NOMO-1 (cell line): ENCODE data around the gene LRP1B.
A peak's percentile ranks its signal among the peaks of the same experiment; 100 is the strongest.
"Not testable (repeated sequence)": the region's sequence is repeated elsewhere in the genome, so short reads cannot be mapped to it uniquely, and the experiment has no call there.

Experiments used
- DNase-seq, 2 experiments: peaks; one replicate each; lab custom pipeline; 2025; ENCODE audit not compliant: unreplicated experiment in 2 of 2; lab: John Stamatoyannopoulos, UW

The LRP1B gene

DNA sequence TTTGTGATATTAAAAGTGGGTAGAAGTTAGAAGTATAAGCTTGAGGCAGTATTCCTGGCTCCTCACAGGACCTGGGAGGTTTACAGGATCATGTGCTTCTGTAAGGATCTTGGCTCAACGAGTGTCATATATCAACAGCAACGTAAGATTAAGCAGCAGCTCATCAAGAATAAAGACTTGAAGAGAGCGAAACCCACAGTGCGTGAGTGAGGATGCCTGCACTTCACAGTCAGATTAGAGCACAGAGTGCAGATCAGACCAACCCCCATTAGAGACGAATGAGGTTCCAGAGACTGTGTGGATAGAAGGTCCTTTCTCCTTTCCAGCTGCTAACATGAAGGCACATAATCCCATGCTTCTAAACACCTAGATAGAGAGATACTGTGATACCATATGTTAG is 1693.9 kb downstream of the LRP1B start:
- DNase-seq, result no peak

DNA sequence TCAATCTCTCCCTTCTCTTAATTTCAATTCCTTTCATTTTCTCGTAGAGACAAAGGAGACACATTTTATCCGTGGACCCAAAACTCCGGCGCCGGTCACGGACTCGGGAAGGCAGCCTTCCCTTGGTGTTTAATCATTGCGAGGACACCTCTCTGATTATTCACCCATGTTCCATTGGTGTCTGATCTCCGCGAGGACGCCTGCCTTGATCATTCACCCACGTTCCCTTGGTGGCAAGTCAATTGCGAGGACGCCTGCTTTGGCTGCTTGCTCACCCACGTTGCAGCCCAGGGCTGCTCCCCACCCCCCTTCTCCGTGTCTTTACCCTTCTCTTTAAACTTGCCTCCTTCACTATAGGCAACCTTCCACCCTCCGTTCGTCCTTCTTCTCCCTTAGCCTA is 1703.8 kb downstream of the LRP1B start:
- DNase-seq, result not testable (repeated sequence)

DNA sequence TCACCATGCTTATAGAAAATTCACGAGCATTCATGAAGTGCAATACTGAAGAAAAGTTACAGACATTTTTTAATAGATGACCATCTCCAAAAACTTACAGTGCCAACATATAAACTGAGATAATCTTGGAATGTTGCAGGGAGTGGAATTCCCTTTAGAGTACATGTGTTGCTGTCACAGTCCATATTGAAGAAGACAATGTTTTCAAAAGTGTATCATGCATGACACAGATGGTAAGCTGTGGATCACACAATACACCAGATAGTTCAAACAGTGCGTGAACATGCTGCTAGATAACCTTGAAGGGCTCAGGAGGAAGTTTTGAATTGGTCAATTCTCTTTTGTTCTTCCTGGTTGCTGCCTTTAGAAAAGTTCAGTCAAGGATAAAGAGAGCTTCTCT is 1706.3 kb downstream of the LRP1B start:
- DNase-seq, result no peak

DNA sequence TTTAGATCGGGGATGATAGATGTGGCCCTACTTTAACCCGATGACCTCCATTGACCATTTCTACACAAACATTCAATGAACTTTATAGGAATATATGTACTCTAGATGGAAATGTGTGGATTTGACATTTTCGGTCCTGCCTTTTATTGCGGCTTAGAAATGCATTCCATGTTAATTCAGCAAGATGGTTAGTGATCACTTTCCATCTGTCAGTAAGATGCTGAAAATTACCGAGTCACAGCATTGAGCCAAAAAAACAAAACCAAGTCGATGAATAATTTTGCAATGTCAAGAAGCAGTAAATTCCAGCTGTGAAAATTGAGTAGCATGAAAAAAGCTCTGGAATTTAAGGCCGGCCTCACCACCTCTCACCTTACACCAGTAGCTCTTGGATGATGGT is 1708.1 kb downstream of the LRP1B start:
- no peak for DNase-seq

DNA sequence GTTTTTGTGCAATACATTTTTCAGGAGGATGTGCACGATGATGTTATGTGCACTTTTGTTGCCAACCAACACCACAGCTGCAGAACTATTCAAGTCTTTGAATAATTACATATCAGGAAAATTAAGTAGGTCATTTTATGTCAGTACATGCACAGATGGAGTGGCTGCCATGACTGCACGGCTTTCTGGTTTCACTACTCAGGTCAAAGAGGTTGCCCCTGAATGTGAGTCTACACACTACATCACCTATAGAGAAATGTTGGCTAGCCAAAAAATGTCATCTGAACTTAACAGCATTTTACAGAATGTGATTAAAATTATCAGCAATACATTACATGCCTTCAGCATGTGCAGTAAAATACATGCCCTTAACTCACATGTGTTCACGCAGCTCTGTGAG is 1713.3 kb downstream of the LRP1B start:
- no peak for DNase-seq

DNA sequence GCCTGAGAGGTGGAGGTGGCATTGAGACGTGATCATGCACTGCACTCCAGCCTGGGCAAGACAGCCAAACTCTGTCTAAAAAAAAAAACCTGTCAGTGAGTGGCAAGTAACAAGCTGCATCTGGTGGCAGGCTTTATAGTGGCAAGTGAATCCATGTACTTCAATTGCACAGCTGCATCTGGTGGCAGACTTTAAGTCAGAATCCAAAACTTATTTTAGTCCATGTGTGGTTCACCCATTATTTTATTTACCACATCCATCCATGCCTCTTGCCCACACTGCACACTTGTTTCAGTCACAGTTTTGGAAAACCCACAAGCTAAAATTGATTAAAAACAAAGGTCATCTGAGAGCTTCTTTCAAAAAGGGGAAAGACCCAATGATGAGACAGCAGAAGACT is 1714.2 kb downstream of the LRP1B start:
- DNase-seq, result no peak

DNA sequence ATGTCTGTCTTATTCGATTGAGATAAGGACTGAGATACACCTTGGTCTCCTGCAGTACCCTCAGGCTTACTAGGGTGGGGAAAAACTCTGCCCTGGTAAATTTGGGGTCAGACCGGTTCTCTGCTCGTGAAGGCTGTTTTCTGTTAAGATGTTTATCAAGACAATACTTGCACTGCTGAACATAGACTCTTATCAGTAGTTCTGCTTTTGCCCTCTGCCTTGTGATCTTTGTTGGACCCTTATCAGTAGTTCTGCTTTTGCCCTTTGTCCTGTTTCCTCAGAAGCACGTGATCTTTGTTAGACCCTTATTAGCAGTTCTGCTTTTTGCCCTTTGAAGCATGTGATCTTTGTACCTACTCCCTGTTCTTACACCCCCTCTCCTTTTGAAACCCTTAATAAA is 1715.8 kb downstream of the LRP1B start:
- not testable (repeated sequence) for DNase-seq

DNA sequence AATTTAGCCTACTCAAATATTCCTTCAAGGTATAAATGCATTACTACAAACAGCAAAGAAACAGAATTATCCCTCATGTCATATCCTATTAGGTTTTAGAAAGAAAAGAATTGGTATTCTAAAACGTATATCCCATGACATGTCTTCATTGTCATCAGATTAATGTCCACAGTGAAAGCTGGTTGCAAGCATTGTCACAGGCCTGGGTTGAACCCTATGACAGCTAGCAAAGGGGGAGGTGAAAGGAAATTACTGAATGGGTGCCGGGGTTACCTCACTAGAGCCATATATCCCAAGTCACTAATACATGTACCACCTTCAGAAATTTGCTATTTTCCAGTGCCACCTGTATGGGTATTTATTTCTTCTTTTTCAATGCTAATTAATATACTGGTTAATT is 1720.1 kb downstream of the LRP1B start:
- no peak for DNase-seq

DNA sequence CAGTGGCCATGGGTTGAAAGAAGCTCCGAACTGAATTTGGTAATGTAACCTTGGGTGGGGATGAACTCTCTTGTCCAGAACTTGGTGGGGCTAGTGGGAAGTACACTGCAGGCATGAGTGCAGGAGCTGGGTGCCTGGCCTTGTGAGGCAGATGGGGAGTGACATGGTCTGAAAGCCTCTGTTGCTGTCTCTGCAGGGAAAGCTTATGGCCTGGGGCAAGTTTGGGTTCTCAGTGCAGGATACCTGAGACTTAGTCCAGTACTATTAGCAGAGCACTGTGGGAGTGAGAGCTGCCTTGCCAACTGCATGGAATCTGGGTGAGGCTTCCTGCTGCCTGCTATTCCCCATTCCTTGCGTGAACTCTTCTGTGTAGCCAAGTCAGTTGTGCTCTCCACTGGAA is 1729.8 kb downstream of the LRP1B start:
- DNase-seq, result no peak

DNA sequence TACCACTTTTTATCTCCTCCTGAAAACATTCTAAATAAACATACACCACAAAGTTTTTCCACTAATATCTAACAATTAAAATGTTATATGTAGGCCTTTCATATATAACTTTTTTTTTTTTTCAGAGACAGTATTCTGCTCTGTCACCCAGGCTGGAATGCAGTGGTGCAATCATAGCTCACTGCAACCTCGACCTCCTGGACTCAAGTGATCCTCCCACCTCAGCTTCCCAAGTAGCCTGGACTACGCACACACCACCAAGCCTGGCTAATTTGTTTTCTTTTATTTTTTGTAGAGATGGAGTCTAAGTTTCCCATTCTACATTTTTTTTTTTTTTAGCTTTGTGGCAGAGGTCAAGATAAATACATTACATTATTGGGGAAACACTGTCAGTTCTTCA is 1738.0 kb downstream of the LRP1B start:
- DNase-seq, result no peak

DNA sequence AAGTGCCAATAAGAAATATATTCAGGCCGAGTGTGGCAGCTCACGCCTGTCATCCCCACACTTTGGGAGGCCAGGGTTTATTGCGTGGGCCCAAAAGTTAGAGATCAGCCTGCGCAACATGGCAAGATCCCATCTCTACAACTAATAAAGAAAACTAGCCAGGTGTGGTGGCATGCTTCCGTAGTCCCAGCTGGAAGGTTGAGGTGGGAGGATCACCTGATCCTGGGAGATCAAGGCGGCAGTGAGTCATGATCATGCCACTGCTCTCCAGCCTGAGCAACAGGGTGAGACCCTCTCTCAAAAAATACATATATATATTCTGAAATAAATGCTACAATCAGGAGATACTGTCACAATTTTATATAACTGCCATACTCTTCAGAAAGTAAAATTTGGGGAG is 1745.9 kb downstream of the LRP1B start:
- DNase-seq, result no peak

DNA sequence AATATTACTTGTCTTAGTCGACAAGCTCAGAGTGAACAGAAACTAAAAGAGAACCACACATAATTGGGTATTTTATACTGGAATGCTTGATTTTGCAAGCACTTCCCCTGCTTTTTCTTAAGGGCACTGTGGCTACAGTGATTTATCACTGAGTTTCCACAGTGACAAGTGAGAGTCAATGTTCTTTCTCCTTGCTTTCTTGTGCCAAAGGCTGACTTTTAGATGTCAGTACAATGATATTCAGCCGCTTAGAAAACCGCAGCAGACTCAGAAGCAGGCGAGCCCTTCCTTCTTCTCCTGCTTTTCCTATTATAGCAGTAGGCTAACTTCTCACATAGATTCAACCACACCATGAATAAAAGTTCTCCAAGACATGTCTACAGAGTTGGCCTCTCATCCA is 1747.0 kb downstream of the LRP1B start:
- DNase-seq, result peak; percentile 14 to 73

DNA sequence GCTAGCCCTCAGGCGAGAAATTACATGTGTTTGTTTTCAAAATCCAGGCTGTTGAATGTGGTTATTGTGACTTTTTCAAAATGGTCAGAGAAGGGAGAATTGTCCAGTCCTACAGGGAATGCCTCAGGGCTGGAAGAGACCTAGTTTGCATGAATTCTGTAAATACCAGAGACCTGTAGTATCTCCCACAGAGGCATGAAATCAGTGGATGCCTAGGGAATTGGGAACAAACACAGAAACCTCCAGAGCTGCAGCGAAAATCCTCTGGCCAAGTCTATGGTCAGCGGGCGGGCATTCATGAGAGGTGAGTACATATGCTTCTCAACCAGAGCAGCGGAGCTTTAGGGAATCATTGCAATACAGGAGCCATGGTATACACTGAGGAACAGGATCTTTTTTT is 1754.1 kb downstream of the LRP1B start:
- DNase-seq, result no peak

DNA sequence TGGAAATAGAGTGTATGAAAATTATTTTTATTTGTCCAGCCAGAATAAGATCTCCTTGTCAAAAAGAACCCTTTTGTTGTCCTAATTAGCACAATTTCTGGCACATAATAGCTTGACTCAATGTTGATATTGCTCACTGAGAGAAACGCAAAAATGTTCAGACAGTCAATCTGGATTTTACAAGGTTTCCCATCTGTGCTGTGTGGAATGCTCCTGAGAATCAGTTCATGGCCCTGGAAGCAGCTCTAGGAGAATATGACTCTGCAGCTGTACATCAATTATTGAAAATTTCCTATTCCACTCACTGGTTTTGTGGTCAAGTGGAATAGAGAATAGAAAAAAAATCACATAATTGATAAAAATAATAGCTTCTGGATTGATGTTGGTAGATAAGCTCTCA is 1767.7 kb downstream of the LRP1B start:
- no peak for DNase-seq

DNA sequence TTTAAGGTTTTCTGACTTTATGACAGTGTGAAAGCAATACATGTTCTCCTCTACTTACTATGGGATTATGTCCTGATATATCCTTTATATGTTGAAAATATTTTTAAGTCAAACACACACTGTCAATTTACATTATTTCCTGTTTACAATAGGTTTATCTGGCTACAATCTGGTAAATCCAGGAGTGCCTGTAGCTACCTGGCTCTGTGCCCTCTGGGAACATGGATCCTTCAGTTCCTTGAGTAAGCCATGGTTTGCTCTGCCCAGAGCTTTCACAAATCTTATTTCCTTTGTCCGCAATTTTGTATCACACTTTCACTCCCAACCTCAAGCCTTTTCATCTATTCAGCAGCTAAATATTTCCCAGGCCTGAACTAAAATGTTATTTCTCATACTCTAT is 1768.5 kb downstream of the LRP1B start:
- no peak for DNase-seq

DNA sequence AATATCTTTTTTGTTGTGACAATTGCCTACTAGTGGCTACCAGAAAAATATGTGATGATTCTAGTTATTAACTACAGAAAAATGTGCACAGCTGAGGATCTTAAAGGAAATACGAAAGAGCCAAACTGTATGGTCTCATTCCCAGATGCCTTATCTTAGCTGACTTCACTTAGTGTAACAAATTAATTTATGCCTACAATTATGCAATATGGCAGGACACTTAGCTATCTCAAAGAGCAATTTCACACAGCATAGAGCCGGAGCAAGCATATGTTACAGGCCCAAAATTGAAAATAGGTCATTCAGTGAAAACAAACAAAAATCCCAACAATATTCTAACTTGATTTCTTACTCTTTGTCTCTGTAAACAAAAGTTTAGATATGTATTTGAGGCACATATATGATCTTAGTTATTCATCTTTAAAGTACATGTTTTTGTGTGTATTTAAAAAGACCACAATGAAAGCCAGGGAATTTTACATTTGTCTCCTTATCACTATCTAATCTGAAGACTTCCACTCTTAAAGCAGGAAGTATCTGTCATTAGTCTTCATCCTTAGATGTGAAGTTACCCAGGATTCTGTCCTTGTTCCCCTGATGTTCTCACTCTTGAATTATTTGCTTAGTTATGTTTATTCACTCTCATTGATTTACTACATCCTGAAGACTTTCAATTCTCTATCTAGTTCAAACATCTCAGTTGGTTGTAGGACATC is 1771.6 kb downstream of the LRP1B start:
- DNase-seq, result no peak

DNA sequence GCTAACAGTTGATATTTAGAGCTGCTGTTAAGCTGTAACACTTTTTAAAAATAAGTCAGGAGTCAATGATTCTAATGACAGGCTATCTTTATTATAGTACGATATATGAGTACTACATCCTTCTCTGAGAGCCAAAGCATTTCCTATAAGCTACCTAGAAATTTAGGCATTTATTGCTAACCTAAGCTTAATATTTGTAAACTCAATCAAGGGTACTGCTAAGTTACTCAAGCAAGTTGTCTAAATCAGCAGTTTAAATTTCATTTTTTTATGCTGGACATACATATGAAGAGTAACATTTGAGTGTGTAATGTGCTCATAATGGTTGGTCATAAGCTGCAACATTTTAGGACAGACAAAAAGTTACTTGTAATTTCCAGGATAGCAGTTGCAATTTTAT is 1774.1 kb downstream of the LRP1B start:
- no peak for DNase-seq

DNA sequence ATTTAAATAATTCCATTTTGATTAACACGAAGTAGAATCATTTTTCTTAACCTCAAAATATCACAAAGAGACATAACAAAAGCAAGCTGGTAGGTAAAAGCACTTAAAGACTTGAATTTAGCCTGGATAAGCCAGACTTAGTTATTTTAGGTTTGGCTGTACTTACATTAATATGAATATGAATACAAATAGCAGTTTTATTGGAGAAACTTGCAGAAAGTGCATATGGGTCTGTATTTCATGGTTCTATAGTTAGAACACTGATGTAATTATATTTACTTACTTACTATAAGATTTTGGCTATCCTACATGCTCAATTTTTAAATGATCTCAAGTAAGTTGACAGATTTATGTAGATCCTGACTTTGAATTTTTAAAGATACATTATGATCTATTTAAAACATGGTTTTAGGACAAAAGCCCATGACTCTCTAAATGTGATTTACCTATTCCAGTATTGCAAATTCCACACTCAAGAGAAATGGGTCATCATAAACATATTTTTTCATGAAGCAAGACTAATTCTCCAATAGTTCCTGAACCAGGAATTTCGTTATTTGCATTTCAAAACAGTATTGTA is 1775.2 kb downstream of the LRP1B start:
- no peak for DNase-seq

DNA sequence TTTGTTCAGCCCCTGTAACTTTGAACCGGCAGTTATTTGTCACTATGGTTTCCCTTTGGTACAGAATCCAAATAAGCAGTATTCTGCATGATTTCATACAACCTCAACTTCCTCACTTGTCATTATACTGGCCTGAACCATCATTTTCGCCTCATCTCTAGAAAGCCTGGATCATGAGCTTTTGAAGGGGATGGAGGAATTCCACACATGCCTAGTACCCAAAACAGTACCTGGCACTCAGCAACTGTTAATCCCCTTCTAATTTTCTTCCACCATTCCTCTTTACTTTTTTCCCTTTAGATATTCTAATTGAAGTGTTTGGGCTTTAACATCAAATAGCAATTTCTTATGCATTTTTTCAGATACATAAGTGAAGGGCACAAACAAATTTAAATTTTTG is 1776.3 kb downstream of the LRP1B start:
- no peak for DNase-seq

DNA sequence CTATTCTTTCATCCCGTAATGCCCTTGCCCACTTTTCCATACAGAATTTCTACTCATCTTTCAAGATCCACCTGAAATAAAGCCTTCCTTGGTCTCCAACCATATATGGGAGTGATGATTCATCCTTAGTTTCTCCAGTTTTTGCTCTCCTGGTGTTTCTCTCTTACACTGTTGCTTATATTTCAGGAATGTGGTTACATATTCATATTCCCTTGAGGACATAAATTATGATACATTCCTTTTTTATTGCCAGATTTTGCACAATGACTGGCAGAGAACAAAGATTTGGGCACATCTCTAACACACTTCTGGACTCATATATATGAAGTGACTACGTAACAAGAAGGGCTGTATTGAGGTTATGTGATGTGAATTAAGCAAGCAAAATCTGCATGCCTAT is 1777.3 kb downstream of the LRP1B start:
- DNase-seq, result no peak

DNA sequence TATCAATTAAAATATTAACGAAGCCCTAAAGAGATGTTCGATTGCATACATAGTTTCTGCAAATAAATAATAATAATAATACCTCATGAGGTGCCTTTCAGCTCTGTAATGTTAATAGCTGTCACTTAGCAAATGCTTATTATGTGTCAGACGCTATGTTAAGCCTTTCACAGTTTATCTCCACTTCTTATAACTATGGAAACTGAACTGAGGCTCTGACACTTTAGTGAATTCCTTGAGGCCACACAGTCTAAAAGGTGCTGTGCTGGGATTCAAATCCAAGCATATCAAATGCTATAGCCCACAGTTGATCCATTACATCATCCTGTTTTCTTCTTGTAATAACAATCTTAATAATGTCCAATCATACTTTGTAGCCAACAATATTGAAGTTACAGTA is 1779.1 kb downstream of the LRP1B start:
- no peak for DNase-seq

DNA sequence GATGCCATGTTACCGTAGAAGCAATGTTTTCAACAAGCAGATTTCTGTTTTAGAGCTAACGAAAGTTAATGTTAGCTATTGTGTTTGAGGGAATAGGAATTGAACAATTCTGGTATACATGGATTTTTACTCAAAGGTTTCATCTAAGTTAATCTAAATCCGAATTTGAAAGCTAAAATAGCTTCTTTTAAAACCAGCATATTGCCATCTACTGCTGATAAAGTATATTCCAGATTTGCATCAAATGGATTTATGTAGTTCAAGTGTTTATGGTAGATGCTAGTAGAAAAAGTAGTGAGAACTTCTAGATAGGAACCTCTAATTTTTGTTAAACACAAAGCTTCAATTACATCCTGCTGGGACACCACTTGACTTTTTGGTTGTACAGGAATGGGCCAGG is 1781.1 kb downstream of the LRP1B start:
- no peak for DNase-seq

DNA sequence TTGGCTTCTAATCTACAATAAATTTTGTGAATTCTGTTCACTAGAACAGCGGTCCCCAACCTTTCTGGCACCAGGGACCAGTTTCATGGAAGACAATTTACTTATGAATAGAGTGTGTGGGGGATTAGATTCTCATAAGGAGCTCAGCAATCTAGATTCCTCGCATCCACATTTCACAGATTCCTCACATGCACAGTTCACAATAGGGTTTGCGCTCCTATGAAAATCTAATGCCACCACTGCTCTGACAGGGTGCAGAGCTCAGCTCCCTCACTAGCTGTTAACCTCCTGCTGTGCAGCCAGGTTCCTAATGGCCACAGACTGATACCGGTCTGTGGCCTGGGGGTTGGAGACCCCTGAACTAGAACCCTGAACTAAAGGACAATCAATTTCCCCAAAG is 1782.0 kb downstream of the LRP1B start:
- no peak for DNase-seq
